ENCODE results near the gene MTHFSD. TPM values are rescaled to one million over a fixed set of nuclear protein-coding genes. Genes with fewer than 3 reads are reported as not detected.

MTHFSD gene
- total and polyA plus RNA-seq, 11 donors, result 3.9 to 17.0 (median 11.4) TPM

DNA sequence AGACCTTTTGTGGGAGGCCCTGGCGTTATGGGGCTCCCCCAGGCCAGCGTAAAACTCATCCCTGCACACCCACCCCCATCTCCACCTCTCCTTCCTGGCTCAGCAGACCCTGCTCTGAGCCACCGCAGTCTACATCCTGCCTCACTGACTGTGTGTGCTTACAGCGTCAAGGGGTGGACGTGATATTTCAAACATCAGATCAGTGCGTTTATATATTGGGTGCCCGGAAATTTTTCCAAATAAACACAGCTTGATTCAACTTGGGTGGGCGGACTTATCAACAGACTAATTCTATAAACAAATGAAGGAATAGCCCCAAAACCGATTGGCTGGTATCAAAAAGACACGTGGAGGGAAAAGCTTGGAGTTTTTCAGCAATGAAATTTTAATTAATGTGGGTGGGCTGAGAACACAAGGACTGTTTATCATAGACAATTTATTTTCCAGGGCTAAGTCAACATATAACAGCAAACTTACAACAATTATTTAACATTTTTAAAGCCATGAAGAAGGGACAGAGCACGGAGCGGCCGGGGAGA is 23.1 kb upstream of the MTHFSD start, which contains the start of gene FOXL1:
Gene FOXL1 (plus strand): TSS at position 489 of the 539 bp plus-strand sequence. CDS start 175 bp downstream, outside the sequence.
- Histone ChIP-seq H3K27ac (peak within 1 kb of the TSS; percentile 24 to 86 (median 68)), H3K4me1 (peaks cover 0 to 40% (median 11%) of the 10 kb centered on the region in 12 donors), H3K36me3 (no peaks in the 10 kb centered on the region), H3K4me3 (peak within 1 kb of the TSS in 11 of 12 donors; percentile 9 to 62 (median 33)), H3K27me3 (peaks cover 21 to 82% (median 49%) of the 10 kb centered on the region in 9 donors), H3K9me3 (no peaks in the 10 kb centered on the region)
- WGBS, 4 donors, result 30 to 50% (median 44%) methylated on average over 13 of the region's 13 CpGs
- DNase-seq (no peak), ATAC-seq (peak in 2 of 4 donors; percentile 19 to 30)
- intact Hi-C loops (cut with DNase I), result loop anchor here (5.0 to 10.0 kb wide), 11 partner anchors 77 to 484 kb away; no protein-coding TSS in a partner anchor
- TF ChIP-seq POLR2A (IDR thresholded peaks at IDR 0.05), result no peak
- TF ChIP-seq CTCF (IDR thresholded peaks at IDR 0.05), result no peak

DNA sequence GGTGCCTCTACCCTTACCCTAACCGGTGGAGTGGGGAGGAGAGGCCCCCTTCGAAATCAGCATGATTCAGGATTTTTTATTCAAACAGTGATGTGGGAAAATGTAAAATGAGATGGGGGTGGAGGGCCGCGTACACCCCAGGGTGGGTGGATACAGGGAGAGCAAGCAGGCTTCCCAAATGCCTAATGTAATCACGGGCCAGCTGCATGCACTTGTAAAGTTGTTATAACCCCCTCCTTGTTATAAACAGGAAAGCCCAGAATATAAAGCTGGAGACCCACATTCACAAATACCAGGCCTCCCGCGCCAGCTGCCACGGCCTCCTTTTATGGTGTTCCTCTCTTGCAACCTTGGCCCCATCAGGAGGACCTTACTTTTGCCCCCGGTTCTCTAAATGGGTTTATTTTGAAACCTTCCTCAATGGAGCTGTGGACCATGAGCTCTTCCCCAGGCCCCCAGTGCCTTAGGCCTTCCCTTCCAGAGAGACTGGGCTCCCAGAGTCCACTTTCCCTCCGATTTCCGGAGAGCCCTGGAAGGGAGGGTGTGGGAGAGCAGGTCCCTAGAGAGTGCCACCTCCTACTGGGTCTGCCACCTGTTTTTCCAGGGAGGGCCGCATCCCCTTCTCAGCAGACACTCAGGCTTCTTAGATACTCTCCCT is 22.4 kb upstream of the MTHFSD start:
- no peaks in the 10 kb centered on the region for H3K36me3 ChIP-seq
- no peaks in the 10 kb centered on the region for H3K9me3 ChIP-seq
- peaks cover 21 to 88% (median 56%) of the 10 kb centered on the region in 9 donors for H3K27me3 ChIP-seq
- DNase-seq (no peak), ATAC-seq (no peak)
- intact Hi-C loops (cut with DNase I), result loop anchor here (2.0 to 10.0 kb wide), 12 partner anchors 77 to 485 kb away; no protein-coding TSS in a partner anchor
- no peak for TF ChIP-seq CTCF (IDR thresholded peaks at IDR 0.05)
- no peak for TF ChIP-seq POLR2A (IDR thresholded peaks at IDR 0.05)
- peaks cover 0 to 45% (median 11%) of the 10 kb centered on the region in 12 donors for H3K4me1 ChIP-seq
- peak overlapping the region in 8 of 12 donors; percentile 42 to 62 (median 50) for H3K4me3 ChIP-seq
- peak overlapping the region; percentile 24 to 86 (median 68) for H3K27ac ChIP-seq
- 39 to 51% (median 48%) methylated on average over 12 of the region's 12 CpGs for WGBS, 4 donors

- Histone ChIP-seq H3K9me3 (no peaks in the 10 kb centered on the region), H3K27ac (peak overlapping the region; percentile 32 to 86 (median 69)), H3K4me1 (peaks cover 0 to 52% (median 11%) of the 10 kb centered on the region in 12 donors), H3K36me3 (no peaks in the 10 kb centered on the region), H3K4me3 (peak overlapping the region; percentile 8 to 62 (median 47)), H3K27me3 (peaks cover 24 to 95% (median 56%) of the 10 kb centered on the region in 9 donors)
- intact Hi-C loops (cut with DNase I), result loop anchor here (2.0 to 10.0 kb wide), 12 partner anchors 78 to 486 kb away; no protein-coding TSS in a partner anchor
- no peak for ATAC-seq
- TF ChIP-seq CTCF (IDR thresholded peaks at IDR 0.05) (no peak), POLR2A (IDR thresholded peaks at IDR 0.05) (no peak)
- no peak for DNase-seq
- WGBS, 4 donors, result 18 to 27% (median 23%) methylated on average over 26 to 33 of the region's 33 CpGs
Observed at GRCh38 chr16:86576591-86577313, 21.7 kb upstream of the MTHFSD start.
